H9 (cell line): ENCODE data around the gene NT5C3A. TPM values are rescaled to one million over a fixed set of nuclear protein-coding genes. Genes with fewer than 3 reads are reported as not detected.

Experiments used
- DNase-seq: peaks from one replicate; pipeline ENCODE4 v3.0.0-alpha.2; 2017
- H2AFZ ChIP-seq: one replicate; pipeline ENCODE4 v1.6.1; 2013; ENCODE audit warnings: mild to moderate bottlenecking, low read length, control low read depth, moderate library complexity
- H2AK5ac ChIP-seq: 2 replicates; pipeline ENCODE4 v1.6.1; 2013; ENCODE audit warnings: low read length, control low read depth, mixed read lengths; ENCODE audit not compliant: insufficient read length
- H2BK120ac ChIP-seq: one replicate; pipeline ENCODE4 v1.6.1; 2013; ENCODE audit warnings: low read depth, mild to moderate bottlenecking, low read length, control low read depth, inconsistent platforms; ENCODE audit not compliant: poor library complexity, severe bottlenecking
- H2BK12ac ChIP-seq: 2 replicates; pipeline ENCODE4 v1.6.1; 2013; ENCODE audit warnings: low read length, control low read depth, mixed read lengths, low read depth; ENCODE audit not compliant: insufficient read length
- H2BK15ac ChIP-seq: 2 replicates; pipeline ENCODE4 v1.6.1; 2013; ENCODE audit warnings: low read depth, low read length, control low read depth
- H2BK20ac ChIP-seq: one replicate; pipeline ENCODE4 v1.6.1; 2013; ENCODE audit warnings: low read depth, mild to moderate bottlenecking, low read length, control low read depth, inconsistent platforms; ENCODE audit not compliant: poor library complexity, severe bottlenecking
- H2BK5ac ChIP-seq: 2 replicates; pipeline ENCODE4 v1.6.1; 2013; ENCODE audit warnings: low read length, control low read depth, mixed read lengths; ENCODE audit not compliant: insufficient read length
- H3K14ac ChIP-seq: 2 replicates; pipeline ENCODE4 v1.6.1; 2013; ENCODE audit warnings: low read length, control low read depth; ENCODE audit not compliant: insufficient read depth
- H3K18ac ChIP-seq: 2 replicates; pipeline ENCODE4 v1.6.1; 2013; ENCODE audit warnings: low read depth, mild to moderate bottlenecking, mixed read lengths, low read length, control low read depth; ENCODE audit not compliant: insufficient read length
- H3K23ac ChIP-seq: 2 replicates; pipeline ENCODE4 v1.6.1; 2013; ENCODE audit warnings: low read length, control low read depth, mixed read lengths, low read depth; ENCODE audit not compliant: insufficient read length
- H3K23me2 ChIP-seq: 2 replicates; pipeline ENCODE4 v1.6.1; 2013; ENCODE audit warnings: low read depth, mild to moderate bottlenecking, mixed read lengths, low read length, control low read depth; ENCODE audit not compliant: insufficient read length, poor library complexity, severe bottlenecking
- H3K27ac ChIP-seq: 2 replicates; pipeline ENCODE4 v1.5.1; 2013; ENCODE audit warnings: low read length, control low read depth, mixed read lengths, low read depth; ENCODE audit not compliant: insufficient read length
- H3K27me3 ChIP-seq: 2 replicates; pipeline ENCODE4 v1.6.1; 2013; ENCODE audit warnings: low read length, control low read depth, inconsistent platforms; ENCODE audit not compliant: insufficient read depth
- H3K4ac ChIP-seq: 2 replicates; pipeline ENCODE4 v1.6.1; 2013; ENCODE audit warnings: low read depth, mild to moderate bottlenecking, control low read depth, inconsistent platforms, low read length, moderate library complexity
- H3K4me1 ChIP-seq: 2 replicates; pipeline ENCODE4 v1.6.1; 2013; ENCODE audit warnings: low read length, control low read depth, inconsistent platforms; ENCODE audit not compliant: insufficient read depth
- H3K4me2 ChIP-seq: 2 replicates; pipeline ENCODE4 v1.6.1; 2013; ENCODE audit warnings: low read length, control low read depth, mixed read lengths; ENCODE audit not compliant: insufficient read length, insufficient read depth
- H3K56ac ChIP-seq: 2 replicates; pipeline ENCODE4 v1.6.1; 2013; ENCODE audit warnings: low read depth, mild to moderate bottlenecking, mixed read lengths, low read length, control low read depth; ENCODE audit not compliant: insufficient read length
- H3K79me1 ChIP-seq: 2 replicates; pipeline ENCODE4 v1.6.1; 2013; ENCODE audit warnings: low read depth, mild to moderate bottlenecking, moderate library complexity, low read length, control low read depth, inconsistent platforms; ENCODE audit not compliant: insufficient read depth, poor library complexity, severe bottlenecking
- H3K79me2 ChIP-seq: 2 replicates; pipeline ENCODE4 v1.6.1; 2013; ENCODE audit warnings: low read length, control low read depth, inconsistent platforms; ENCODE audit not compliant: insufficient read depth
- H3K9ac ChIP-seq: 2 replicates; pipeline ENCODE4 v1.6.1; 2013; ENCODE audit warnings: low read length, control low read depth, mixed read lengths; ENCODE audit not compliant: insufficient read length; ENCODE audit errors: extremely low read depth
- H3K9me3 ChIP-seq: one replicate; pipeline ENCODE4 v1.6.1; 2013; ENCODE audit warnings: low read depth, low read length, inconsistent platforms; ENCODE audit not compliant: control insufficient read depth
- H3T11ph ChIP-seq: one replicate; pipeline ENCODE4 v1.6.1; 2013; ENCODE audit warnings: mild to moderate bottlenecking, low read length, control low read depth, inconsistent platforms
- H4K20me1 ChIP-seq: one replicate; pipeline ENCODE4 v1.6.1; 2013; ENCODE audit not compliant: control insufficient read depth, insufficient read length, insufficient read depth
- H4K5ac ChIP-seq: 2 replicates; pipeline ENCODE4 v1.6.1; 2013; ENCODE audit warnings: low read depth, mild to moderate bottlenecking, mixed read lengths, low read length, control low read depth; ENCODE audit not compliant: insufficient read length
- H4K8ac ChIP-seq: replicated peaks from 2 replicates; pipeline ENCODE4 v1.6.1; 2013; ENCODE audit warnings: low read length, control low read depth, mixed read lengths, low read depth; ENCODE audit not compliant: insufficient read length
- H4K91ac ChIP-seq: 2 replicates; pipeline ENCODE4 v1.6.1; 2013; ENCODE audit warnings: low read depth, mild to moderate bottlenecking, moderate library complexity, mixed read lengths, low read length, control low read depth; ENCODE audit not compliant: insufficient read length
- H3K27ac Mint-ChIP-seq, 3 experiments: 2 replicates in 2 of 3; 3 replicates in 1 of 3; pipeline ENCODE4 v1.8.0; 2020 to 2021; ENCODE audit warnings: mixed read lengths in 3 of 3, mild to moderate bottlenecking in 1 of 3, moderate library complexity in 1 of 3
- H3K27me3 Mint-ChIP-seq: 2 replicates; pipeline ENCODE4 v1.8.0; 2021; ENCODE audit warnings: low read depth, mild to moderate bottlenecking, moderate library complexity, mixed read lengths
- H3K36me3 Mint-ChIP-seq, 3 experiments: 2 replicates in 2 of 3; 3 replicates in 1 of 3; pipeline ENCODE4 v1.8.0; 2020 to 2021; ENCODE audit warnings: low read depth in 3 of 3, mixed read lengths in 3 of 3; ENCODE audit not compliant: insufficient read depth in 1 of 3
- H3K4me1 Mint-ChIP-seq, 2 experiments: 2 replicates each; pipeline ENCODE4 v1.8.0; 2020; ENCODE audit warnings: mixed read lengths in 2 of 2
- H3K4me3 Mint-ChIP-seq, 2 experiments: 2 replicates in 1 of 2; 3 replicates in 1 of 2; pipeline ENCODE4 v1.8.0; 2020 to 2021; ENCODE audit warnings: mild to moderate bottlenecking in 2 of 2, mixed read lengths in 2 of 2, moderate library complexity in 1 of 2
- H3K9me3 Mint-ChIP-seq, 2 experiments: 2 replicates in 1 of 2; 3 replicates in 1 of 2; pipeline ENCODE4 v1.8.0; 2020; ENCODE audit warnings: mild to moderate bottlenecking in 2 of 2, mixed read lengths in 2 of 2, moderate library complexity in 1 of 2
- WGBS: extraction: QIAGEN DNeasy Blood & Tissue Kit; methylation state at CpG from one replicate; pipeline ENCODE4 v1.1.7; 2013; ENCODE audit warnings: missing lambda C conversion rate, low lambda C conversion rate, mixed read lengths; ENCODE audit not compliant: insufficient read length; ENCODE audit errors: extremely low coverage; 5-methylcytosine and 5-hydroxymethylcytosine counted together
- total RNA-seq: library from RNA; stranded (reverse); gene quantifications from 2 replicates; pipeline ENCODE4 v1.2.1, GENCODE V29; 2021
- TF ChIP-seq, protein P1 (sequence below): fragments of 200-600 bp; sonication (generic); conservative IDR thresholded peaks from 3 replicates; pipeline ENCODE4 v1.8.0; 2021; ENCODE audit warnings: antibody characterized with exemption, mild to moderate bottlenecking

NT5C3A gene
- total RNA-seq, 1 experiment from 2014 or later = 22.1 TPM

GRCh38 chr7:33089142-33089541 lies 26.6 kb upstream of the NT5C3A start:
- H2BK120ac ChIP-seq = no peak overlapping the region

More at GRCh38 chr7:33089142-33089541, 26.6 kb upstream of the NT5C3A start:
- no peak overlapping the region for H4K8ac ChIP-seq
- H3K27ac ChIP-seq = no peak overlapping the region
- Mint-ChIP-seq H3K4me1 (no peaks in the 10 kb centered on the region), H3K27me3 (no peaks in the 10 kb centered on the region; the same call in 1 of the 2 replicates), H3K9me3 (no peaks in the 10 kb centered on the region; a peak in 1 of 5 replicates), H3K4me3 (no peak overlapping the region), H3K36me3 (peaks cover 1 to 4% (median 2%) of the 10 kb centered on the region in 3 experiments; a peak in 5 of 7 replicates), H3K27ac (no peak overlapping the region; a peak in 1 of 7 replicates)
- H3K27me3 ChIP-seq = no peaks in the 10 kb centered on the region
- H2BK5ac ChIP-seq = no peak overlapping the region
- H3K9me3 ChIP-seq = no peaks in the 10 kb centered on the region
- H3K23me2 ChIP-seq = no peaks in the 10 kb centered on the region
- H3K79me1 ChIP-seq = no peaks in the 10 kb centered on the region
- H2BK20ac ChIP-seq = no peak overlapping the region
- H3T11ph ChIP-seq = no peak overlapping the region
- TF ChIP-seq, protein P1, sequence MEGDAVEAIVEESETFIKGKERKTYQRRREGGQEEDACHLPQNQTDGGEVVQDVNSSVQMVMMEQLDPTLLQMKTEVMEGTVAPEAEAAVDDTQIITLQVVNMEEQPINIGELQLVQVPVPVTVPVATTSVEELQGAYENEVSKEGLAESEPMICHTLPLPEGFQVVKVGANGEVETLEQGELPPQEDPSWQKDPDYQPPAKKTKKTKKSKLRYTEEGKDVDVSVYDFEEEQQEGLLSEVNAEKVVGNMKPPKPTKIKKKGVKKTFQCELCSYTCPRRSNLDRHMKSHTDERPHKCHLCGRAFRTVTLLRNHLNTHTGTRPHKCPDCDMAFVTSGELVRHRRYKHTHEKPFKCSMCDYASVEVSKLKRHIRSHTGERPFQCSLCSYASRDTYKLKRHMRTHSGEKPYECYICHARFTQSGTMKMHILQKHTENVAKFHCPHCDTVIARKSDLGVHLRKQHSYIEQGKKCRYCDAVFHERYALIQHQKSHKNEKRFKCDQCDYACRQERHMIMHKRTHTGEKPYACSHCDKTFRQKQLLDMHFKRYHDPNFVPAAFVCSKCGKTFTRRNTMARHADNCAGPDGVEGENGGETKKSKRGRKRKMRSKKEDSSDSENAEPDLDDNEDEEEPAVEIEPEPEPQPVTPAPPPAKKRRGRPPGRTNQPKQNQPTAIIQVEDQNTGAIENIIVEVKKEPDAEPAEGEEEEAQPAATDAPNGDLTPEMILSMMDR = no peak
- H3K9ac ChIP-seq = no peak overlapping the region
- H2AK5ac ChIP-seq = no peak overlapping the region
- H2BK15ac ChIP-seq = no peak overlapping the region
- no peak overlapping the region for H3K56ac ChIP-seq
- H2AFZ ChIP-seq = no peak overlapping the region
- no peak overlapping the region for H3K23ac ChIP-seq
- H3K4me2 ChIP-seq = no peak overlapping the region
- H4K5ac ChIP-seq = no peak overlapping the region
- H3K14ac ChIP-seq = no peak overlapping the region
- H4K91ac ChIP-seq = no peak overlapping the region
- no CpG with 5 or more reads among the region's 7 CpGs for WGBS
- H2BK12ac ChIP-seq = no peak overlapping the region
- no peak overlapping the region for H3K18ac ChIP-seq
- H3K4me1 ChIP-seq = no peaks in the 10 kb centered on the region
- H3K79me2 ChIP-seq = no peaks in the 10 kb centered on the region
- no peaks in the 10 kb centered on the region for H4K20me1 ChIP-seq
- DNase-seq = no peak
- no peak overlapping the region for H3K4ac ChIP-seq
